Uterus (tissue), 4 donors: ENCODE results near the gene MANEAL. TPM values are rescaled to one million over a fixed set of nuclear protein-coding genes. Genes with fewer than 3 reads are reported as not detected.
A peak's percentile ranks its signal among the peaks of the same experiment; 100 is the strongest.

Experiments used
- DNase-seq, 2 donors: peaks; one replicate each; pipeline ENCODE4 v3.0.0-alpha.2; 2019 to 2020
- H3K27ac ChIP-seq, 2 donors: fragments of 200-600 bp; sonication (generic); 1 replicate in 1 of 2; 2 replicates in 1 of 2; pipeline ENCODE4 v1.5.1; 2016 to 2018
- H3K27me3 ChIP-seq, 2 donors: fragments of 200-600 bp; sonication (generic); one replicate each; pipeline ENCODE4 v1.5.1; 2018 to 2019; ENCODE audit warnings: control low read depth in 1 of 2
- H3K36me3 ChIP-seq, 2 donors: fragments of 200-600 bp; sonication (generic); one replicate each; pipeline ENCODE4 v1.5.1; 2019; ENCODE audit warnings: control low read depth in 1 of 2
- H3K4me1 ChIP-seq, 2 donors: fragments of 200-600 bp; sonication (generic); one replicate each; pipeline ENCODE4 v1.5.1; 2018 to 2019; ENCODE audit warnings: control low read depth in 1 of 2
- H3K4me3 ChIP-seq, 2 donors: fragments of 200-600 bp; sonication (generic); 1 replicate in 1 of 2; 2 replicates in 1 of 2; pipeline ENCODE4 v1.5.1; 2018 to 2019; ENCODE audit warnings: mild to moderate bottlenecking in 1 of 2
- H3K9me3 ChIP-seq, 2 donors: fragments of 200-600 bp; sonication (generic); one replicate each; pipeline ENCODE4 v1.5.1; 2019; ENCODE audit warnings: control low read depth in 1 of 2
- CTCF ChIP-seq, 4 experiments: fragments of 200-600 bp in 2 of 4; fragments of 450-650 bp in 2 of 4; sonication (generic) in 2 of 4; IDR thresholded peaks; one replicate each; pipeline ENCODE4 v1.5.1; 2016 to 2019; ENCODE audit warnings: antibody characterized with exemption in 4 of 4, mild to moderate bottlenecking in 2 of 4, moderate library complexity in 1 of 4
- POLR2A ChIP-seq, 2 donors: fragments of 450-650 bp; IDR thresholded peaks; one replicate each; pipeline ENCODE4 v1.6.1; 2016; ENCODE audit warnings: antibody characterized with exemption in 2 of 2, mild to moderate bottlenecking in 1 of 2, moderate library complexity in 1 of 2
- intact Hi-C: fragments of 100-400 bp; cut with DNase I; formaldehyde crosslinking; loops from one replicate; pipeline ENCODE4 v1.15.1; 2023; ENCODE audit warnings: low total_unique reads
- total RNA-seq, 4 donors: library from RNA; depleted of rRNA in 3 of 4; stranded (reverse); fragments of >200 nt in 3 of 4; gene quantifications; one replicate each; pipeline versions ENCODE4 v1.1.0 to v1.2.4, GENCODE V29; 2014 to 2023
- donor health status: DM: yes; HTN: yes; CAD: no.

MANEAL gene
- total RNA-seq, 4 donors from 2014 or later, result 1.8 to 2.6 TPM; not detected in 2

DNA sequence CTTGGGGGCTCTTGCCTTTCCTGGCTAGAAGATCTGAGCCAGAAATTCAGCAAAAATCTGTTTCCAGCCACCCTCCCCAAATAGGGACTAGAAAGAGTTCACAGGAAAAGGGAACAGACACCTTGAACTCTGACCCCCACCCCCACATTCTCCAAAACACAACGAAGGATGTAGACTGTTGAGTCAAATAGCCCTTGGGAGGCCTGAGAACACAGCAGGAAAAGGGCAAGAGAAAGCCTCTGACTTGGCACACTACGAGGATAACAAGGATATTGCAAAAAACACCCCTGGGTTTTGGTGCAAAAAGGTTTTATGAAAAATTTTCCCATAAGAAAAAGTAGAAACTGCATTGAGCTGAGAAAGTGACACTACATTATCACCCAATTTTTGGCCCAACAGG is 16.3 kb downstream of the MANEAL start:
- no peak for TF ChIP-seq CTCF (IDR thresholded peaks at IDR 0.05)
- TF ChIP-seq POLR2A (IDR thresholded peaks at IDR 0.05), result no peak
- Histone ChIP-seq H3K36me3 (no peaks in the 10 kb centered on the region), H3K4me3 (no peak overlapping the region), H3K27ac (no peak overlapping the region), H3K27me3 (no peaks in the 10 kb centered on the region), H3K4me1 (peaks cover 14% of the 10 kb centered on the region in 2 donors), H3K9me3 (no peaks in the 10 kb centered on the region)
- no peak for DNase-seq
- intact Hi-C loops, result no loop called here

DNA sequence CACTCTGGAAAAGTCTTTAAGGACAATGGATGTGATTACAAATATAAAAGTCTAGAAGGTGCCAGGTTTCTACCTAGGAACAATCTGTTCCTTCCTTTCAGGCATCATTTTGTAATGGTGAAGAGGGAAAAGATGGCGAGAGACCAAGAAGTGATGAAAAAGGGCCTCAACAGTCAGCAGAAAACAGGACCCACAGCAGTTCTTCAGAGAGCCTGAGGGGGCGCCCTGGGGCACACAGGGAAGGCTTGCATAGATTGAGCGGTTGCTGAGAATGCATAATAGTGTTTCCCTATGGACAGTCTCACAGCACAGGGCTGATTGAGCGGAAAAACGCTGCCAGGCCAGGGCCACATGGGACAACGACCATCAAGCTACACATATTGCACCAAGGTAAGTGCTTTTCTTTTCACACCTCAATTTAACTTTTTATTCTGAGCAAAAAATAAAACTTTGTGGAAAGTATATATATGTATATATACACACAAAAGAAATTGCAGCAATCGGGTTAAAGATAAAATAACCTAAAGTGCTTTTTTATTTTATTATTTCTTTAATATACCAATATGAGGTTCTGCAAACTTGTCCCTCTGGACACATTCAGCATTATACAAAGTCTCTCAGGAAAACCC is 17.5 kb downstream of the MANEAL start:
- Histone ChIP-seq H3K4me3 (no peak overlapping the region), H3K27ac (no peak overlapping the region), H3K36me3 (no peaks in the 10 kb centered on the region), H3K27me3 (no peaks in the 10 kb centered on the region), H3K9me3 (no peaks in the 10 kb centered on the region), H3K4me1 (peaks cover 11 to 14% of the 10 kb centered on the region in 2 donors)
- TF ChIP-seq CTCF (IDR thresholded peaks at IDR 0.05) (peak; percentile 31 to 68 (median 48)), POLR2A (IDR thresholded peaks at IDR 0.05) (no peak)
- DNase-seq, result peak; percentile 49 to 50
- intact Hi-C loops, result no loop called here

GRCh38 chr1:37813529-37814145 is 20.0 kb downstream of the MANEAL start:
- no peak for DNase-seq
- H3K36me3 ChIP-seq, result no peaks in the 10 kb centered on the region
- no peak overlapping the region for H3K27ac ChIP-seq
- H3K4me1 ChIP-seq, result peaks cover 0 to 4% of the 10 kb centered on the region in 2 donors
- intact Hi-C loops, result no loop called here
- H3K9me3 ChIP-seq, result no peaks in the 10 kb centered on the region
- H3K4me3 ChIP-seq, result no peak overlapping the region
- no peak for TF ChIP-seq CTCF (IDR thresholded peaks at IDR 0.05)
- no peak for TF ChIP-seq POLR2A (IDR thresholded peaks at IDR 0.05)
- H3K27me3 ChIP-seq, result no peaks in the 10 kb centered on the region

DNA sequence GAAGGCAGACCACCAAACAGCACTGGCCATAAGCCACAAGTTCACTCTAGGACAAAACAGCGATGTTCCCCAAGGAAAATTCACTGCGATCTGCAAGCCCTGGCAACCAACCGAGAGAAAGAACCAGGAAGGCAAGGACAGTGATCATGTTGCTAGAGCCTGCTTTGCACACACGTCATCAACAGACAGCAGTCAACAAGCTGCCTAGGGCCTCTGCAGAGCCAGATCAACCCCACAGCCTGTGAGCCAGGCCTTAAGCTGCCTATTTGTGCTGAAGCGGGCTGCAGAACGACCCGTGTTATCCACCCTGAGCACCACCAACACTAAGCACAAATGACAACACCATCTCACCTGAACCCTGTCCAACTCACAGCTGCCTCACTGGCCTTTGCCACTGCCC is 20.6 kb downstream of the MANEAL start:
- no peaks in the 10 kb centered on the region for H3K4me1 ChIP-seq
- no peaks in the 10 kb centered on the region for H3K27me3 ChIP-seq
- no peaks in the 10 kb centered on the region for H3K9me3 ChIP-seq
- no peak overlapping the region for H3K27ac ChIP-seq
- intact Hi-C loops, result no loop called here
- H3K36me3 ChIP-seq, result no peaks in the 10 kb centered on the region
- no peak for TF ChIP-seq CTCF (IDR thresholded peaks at IDR 0.05)
- no peak for DNase-seq
- H3K4me3 ChIP-seq, result no peak overlapping the region

GRCh38 chr1:37817481-37817880 is 23.8 kb downstream of the MANEAL start:
- intact Hi-C loops, result no loop called here
- H3K27me3 ChIP-seq, result no peaks in the 10 kb centered on the region
- H3K9me3 ChIP-seq, result no peaks in the 10 kb centered on the region
- no peaks in the 10 kb centered on the region for H3K4me1 ChIP-seq
- no peak overlapping the region for H3K27ac ChIP-seq
- TF ChIP-seq POLR2A (IDR thresholded peaks at IDR 0.05), result no peak
- no peak overlapping the region for H3K4me3 ChIP-seq
- H3K36me3 ChIP-seq, result no peaks in the 10 kb centered on the region
- DNase-seq, result no peak
